Measurements from ENCODE around the gene SYCP2L.
"Not testable (repeated sequence)": the region's sequence is repeated elsewhere in the genome, so short reads cannot be mapped to it uniquely, and the experiment has no call there.

SYCP2L gene

GRCh38 chr6:10886691-10887502 lies at the start of gene SYCP2L:
TSS of gene SYCP2L (plus strand) at chr6:10887052. CDS start at chr6:10887127, 75 bp downstream.
- peak; percentile 27 for DNase-seq (ENCODE audit: low read depth)

- DNase-seq (ENCODE audit: low read depth) = no peak
Measured at GRCh38 chr6:10837622-10837994, 49.2 kb upstream of the SYCP2L start.

GRCh38 chr6:10837995-10838793 lies 48.7 kb upstream of the SYCP2L start, which contains the start of gene MAK:
TSS of gene MAK (minus strand) at chr6:10838539. CDS start at chr6:10830648, 7,891 bp downstream.
- peak; percentile 13 for DNase-seq (ENCODE audit: low read depth)

GRCh38 chr6:10838794-10839333 lies 48.0 kb upstream of the SYCP2L start:
- DNase-seq (ENCODE audit: low read depth) = no peak

- no peak for DNase-seq (ENCODE audit: low read depth)
Measured at GRCh38 chr6:10843554-10843953, 43.3 kb upstream of the SYCP2L start.

GRCh38 chr6:10847684-10848083 lies 39.2 kb upstream of the SYCP2L start:
- DNase-seq (ENCODE audit: low read depth) = no peak

- no peak for DNase-seq (ENCODE audit: low read depth)
Measured at GRCh38 chr6:10849901-10850300, 37.0 kb upstream of the SYCP2L start.

- DNase-seq (ENCODE audit: low read depth) = no peak
Measured at GRCh38 chr6:10850728-10851127, 36.1 kb upstream of the SYCP2L start.

GRCh38 chr6:10852361-10852960 lies 34.4 kb upstream of the SYCP2L start:
- DNase-seq (ENCODE audit: low read depth) = no peak

GRCh38 chr6:10853849-10854300 lies 33.0 kb upstream of the SYCP2L start:
- DNase-seq (ENCODE audit: low read depth) = not testable (repeated sequence)

GRCh38 chr6:10854922-10855632 lies 31.8 kb upstream of the SYCP2L start:
- DNase-seq (ENCODE audit: low read depth) = no peak

GRCh38 chr6:10857259-10857658 lies 29.6 kb upstream of the SYCP2L start:
- DNase-seq (ENCODE audit: low read depth) = no peak

GRCh38 chr6:10861086-10861485 lies 25.8 kb upstream of the SYCP2L start:
- no peak for DNase-seq (ENCODE audit: low read depth)

GRCh38 chr6:10862361-10862760 lies 24.5 kb upstream of the SYCP2L start:
- DNase-seq (ENCODE audit: low read depth) = no peak

- DNase-seq (ENCODE audit: low read depth) = not testable (repeated sequence)
Measured at GRCh38 chr6:10863031-10863430, 23.8 kb upstream of the SYCP2L start.

GRCh38 chr6:10866709-10867108 lies 20.1 kb upstream of the SYCP2L start:
- not testable (repeated sequence) for DNase-seq (ENCODE audit: low read depth)

- no peak for DNase-seq (ENCODE audit: low read depth)
Measured at GRCh38 chr6:10867952-10868351, 18.9 kb upstream of the SYCP2L start.

GRCh38 chr6:10873374-10873773 lies 13.5 kb upstream of the SYCP2L start:
- DNase-seq (ENCODE audit: low read depth) = no peak

GRCh38 chr6:10874207-10874606 lies 12.6 kb upstream of the SYCP2L start:
- DNase-seq (ENCODE audit: low read depth) = no peak

GRCh38 chr6:10875026-10875425 lies 11.8 kb upstream of the SYCP2L start:
- DNase-seq (ENCODE audit: low read depth) = no peak

- no peak for DNase-seq (ENCODE audit: low read depth)
Measured at GRCh38 chr6:10877012-10877411, 9.8 kb upstream of the SYCP2L start.

GRCh38 chr6:10877871-10878270 lies 9.0 kb upstream of the SYCP2L start:
- no peak for DNase-seq (ENCODE audit: low read depth)

Measured in non-pigmented ciliary epithelial cell (primary cell).